Measurements from ENCODE around the gene ADGRF5. TPM values are rescaled to one million over a fixed set of nuclear protein-coding genes. Genes with fewer than 3 reads are reported as not detected.

Gene ADGRF5
- total RNA-seq, 2 donors from 2014 or later: 1.8 to 3.3 TPM

- no peak for DNase-seq
- no peaks in the 10 kb centered on the region for H3K36me3 ChIP-seq
- no peaks in the 10 kb centered on the region for H3K4me1 ChIP-seq
- no peak overlapping the region for H3K27ac ChIP-seq
- H3K4me3 ChIP-seq: no peak overlapping the region
- intact Hi-C loops (cut with DNase I): no loop called here
- H3K9me3 ChIP-seq: no peaks in the 10 kb centered on the region
- no peak for TF ChIP-seq CTCF (IDR thresholded peaks at IDR 0.05)
- H3K27me3 ChIP-seq: no peaks in the 10 kb centered on the region
- no peak overlapping the region for H3K9ac ChIP-seq (ENCODE audit: low read depth in 2 of 2, low read length in 2 of 2)
Observed at GRCh38 chr6:46903175-46903574, 18.6 kb downstream of the ADGRF5 start.

- no peak for DNase-seq
- intact Hi-C loops (cut with DNase I): no loop called here
- Histone ChIP-seq H3K36me3 (no peaks in the 10 kb centered on the region), H3K27ac (no peak overlapping the region), H3K9ac (ENCODE audit: low read depth in 2 of 2, low read length in 2 of 2) (no peak overlapping the region), H3K27me3 (no peaks in the 10 kb centered on the region), H3K9me3 (no peaks in the 10 kb centered on the region), H3K4me1 (no peaks in the 10 kb centered on the region), H3K4me3 (no peak overlapping the region)
- no peak for TF ChIP-seq CTCF (IDR thresholded peaks at IDR 0.05)
Observed at GRCh38 chr6:46901882-46902314, 19.8 kb downstream of the ADGRF5 start.

DNA sequence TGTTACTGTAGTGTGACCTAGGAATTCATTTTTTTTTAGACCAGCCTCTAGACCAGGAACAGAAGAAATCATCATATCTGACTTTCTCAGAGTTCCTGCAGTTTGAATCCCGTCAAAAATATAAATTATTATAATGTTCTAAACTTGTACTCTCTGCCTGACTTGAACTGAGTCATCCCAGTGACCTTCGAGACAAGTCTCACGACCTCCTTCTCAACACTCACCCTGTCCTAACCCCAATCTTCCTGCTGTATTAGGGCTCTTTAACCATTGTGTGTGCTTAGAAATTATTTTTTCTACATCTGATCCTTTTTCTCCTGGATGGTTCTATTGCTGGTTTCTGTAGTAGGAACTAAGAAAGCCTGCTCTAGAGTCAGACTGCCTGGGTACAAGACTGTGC, 21.5 kb downstream of the ADGRF5 start:
- intact Hi-C loops (cut with DNase I): no loop called here
- no peak for TF ChIP-seq CTCF (IDR thresholded peaks at IDR 0.05)
- no peaks in the 10 kb centered on the region for H3K9me3 ChIP-seq
- H3K27me3 ChIP-seq: no peaks in the 10 kb centered on the region
- H3K4me3 ChIP-seq: no peak overlapping the region
- H3K4me1 ChIP-seq: no peaks in the 10 kb centered on the region
- H3K27ac ChIP-seq: no peak overlapping the region
- H3K9ac ChIP-seq (ENCODE audit: low read depth in 2 of 2, low read length in 2 of 2): no peak overlapping the region
- no peak for DNase-seq
- no peaks in the 10 kb centered on the region for H3K36me3 ChIP-seq

DNA sequence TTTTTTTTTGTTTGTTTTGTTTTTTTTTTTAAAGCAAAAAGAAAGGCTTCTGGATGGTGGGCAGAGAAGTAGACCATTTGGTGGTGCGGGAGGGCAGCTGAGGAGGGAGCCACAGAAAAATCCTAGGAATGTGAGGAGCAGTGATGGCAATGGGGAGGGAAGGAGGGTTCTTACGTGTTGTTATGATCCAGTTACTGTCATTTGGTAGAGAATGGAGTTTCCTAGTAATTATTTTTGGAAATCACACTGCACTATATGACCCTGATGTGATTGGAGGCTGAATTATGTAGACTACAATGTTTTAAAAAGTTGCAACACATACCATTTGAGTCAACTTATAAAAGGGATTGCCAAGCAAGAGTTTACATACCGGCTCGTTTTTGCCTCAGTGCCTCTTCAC, 22.1 kb downstream of the ADGRF5 start:
- no peak for TF ChIP-seq CTCF (IDR thresholded peaks at IDR 0.05)
- Histone ChIP-seq H3K27ac (no peak overlapping the region), H3K27me3 (no peaks in the 10 kb centered on the region), H3K9me3 (no peaks in the 10 kb centered on the region), H3K36me3 (no peaks in the 10 kb centered on the region), H3K4me1 (no peaks in the 10 kb centered on the region), H3K4me3 (no peak overlapping the region), H3K9ac (ENCODE audit: low read depth in 2 of 2, low read length in 2 of 2) (no peak overlapping the region)
- DNase-seq: no peak
- intact Hi-C loops (cut with DNase I): no loop called here

- no peak for DNase-seq
- Histone ChIP-seq H3K9me3 (no peaks in the 10 kb centered on the region), H3K27me3 (no peaks in the 10 kb centered on the region), H3K27ac (no peak overlapping the region), H3K9ac (ENCODE audit: low read depth in 2 of 2, low read length in 2 of 2) (no peak overlapping the region), H3K4me3 (no peak overlapping the region), H3K36me3 (no peaks in the 10 kb centered on the region), H3K4me1 (no peaks in the 10 kb centered on the region)
- no peak for TF ChIP-seq CTCF (IDR thresholded peaks at IDR 0.05)
- intact Hi-C loops (cut with DNase I): no loop called here
Observed at GRCh38 chr6:46898006-46898405, 23.7 kb downstream of the ADGRF5 start.

DNA sequence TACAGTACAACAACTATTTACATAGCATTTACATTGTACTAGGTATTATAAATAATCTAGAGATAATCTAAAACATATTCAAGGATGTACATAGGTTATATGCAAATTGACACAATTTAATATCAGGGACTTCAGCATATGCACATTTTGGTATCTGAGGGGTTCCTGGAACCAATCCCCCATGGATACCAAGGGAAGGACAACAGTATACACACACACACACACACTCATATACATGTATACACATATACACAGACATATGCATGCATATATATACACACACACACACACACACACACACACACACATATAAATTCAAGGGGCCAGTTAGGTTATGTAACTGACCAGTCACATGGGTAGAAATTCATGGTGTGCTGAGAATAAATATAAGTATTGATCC, 24.9 kb downstream of the ADGRF5 start:
- Histone ChIP-seq H3K4me3 (no peak overlapping the region), H3K9ac (ENCODE audit: low read depth in 2 of 2, low read length in 2 of 2) (no peak overlapping the region), H3K27me3 (no peaks in the 10 kb centered on the region), H3K4me1 (no peaks in the 10 kb centered on the region), H3K9me3 (no peaks in the 10 kb centered on the region), H3K27ac (no peak overlapping the region), H3K36me3 (no peaks in the 10 kb centered on the region)
- DNase-seq: no peak
- intact Hi-C loops (cut with DNase I): no loop called here
- TF ChIP-seq CTCF (IDR thresholded peaks at IDR 0.05): no peak

Data from colonic mucosa (tissue), 4 donors.